GM18507 (cell line): ENCODE data around the gene SLC1A2.

Experiments
- DNase-seq: peaks from one replicate; pipeline ENCODE4 v3.0.0; 2011; ENCODE audit warnings: low read depth; ENCODE audit not compliant: insufficient read length; ENCODE audit errors: extremely low spot score
- FAIRE-seq: peaks from 2 replicates; lab custom pipeline; 2011; peaks lifted over from hg19 to GRCh38; lab: Jason Lieb, UNC

The SLC1A2 gene

GRCh38 chr11:35313760-35314153 is 105.6 kb downstream of the SLC1A2 start:
- DNase-seq, result no peak
- FAIRE-seq, result no peak

- peak; percentile 89 for FAIRE-seq
These were observed 106.1 kb downstream of the SLC1A2 start for GRCh38 chr11:35313066-35313759.

GRCh38 chr11:35311331-35311730 is 108.0 kb downstream of the SLC1A2 start:
- FAIRE-seq (no peak), DNase-seq (no peak)

More at GRCh38 chr11:35313066-35313759, 106.1 kb downstream of the SLC1A2 start:
- DNase-seq, result peak; percentile 55

- FAIRE-seq (no peak), DNase-seq (no peak)
These were observed 111.2 kb downstream of the SLC1A2 start for GRCh38 chr11:35308157-35308556.

- DNase-seq, result no peak
- no peak for FAIRE-seq
These were observed 112.1 kb downstream of the SLC1A2 start for GRCh38 chr11:35307221-35307621.

GRCh38 chr11:35305670-35306382 is 113.5 kb downstream of the SLC1A2 start:
- DNase-seq, result peak; percentile 44
- FAIRE-seq, result peak; percentile 66

GRCh38 chr11:35304900-35305460 is 114.4 kb downstream of the SLC1A2 start:
- DNase-seq (no peak), FAIRE-seq (no peak)

GRCh38 chr11:35304386-35304775 is 115.0 kb downstream of the SLC1A2 start:
- DNase-seq, result no peak
- FAIRE-seq, result no peak

GRCh38 chr11:35303596-35304385 is 115.6 kb downstream of the SLC1A2 start:
- no peak for DNase-seq
- FAIRE-seq, result no peak

GRCh38 chr11:35302398-35302797 is 117.0 kb downstream of the SLC1A2 start:
- FAIRE-seq (no peak), DNase-seq (no peak)

- DNase-seq (no peak), FAIRE-seq (no peak)
These were observed 121.0 kb downstream of the SLC1A2 start for GRCh38 chr11:35298369-35298768.

- no peak for FAIRE-seq
- no peak for DNase-seq
These were observed 123.6 kb downstream of the SLC1A2 start for GRCh38 chr11:35295751-35296150.

- DNase-seq, result no peak
- no peak for FAIRE-seq
These were observed 125.7 kb downstream of the SLC1A2 start for GRCh38 chr11:35293699-35294098.

- DNase-seq, result no peak
- FAIRE-seq, result peak; percentile 66
These were observed 126.3 kb downstream of the SLC1A2 start for GRCh38 chr11:35293035-35293434.

GRCh38 chr11:35292279-35292678 is 127.1 kb downstream of the SLC1A2 start:
- FAIRE-seq, result no peak
- no peak for DNase-seq

GRCh38 chr11:35290876-35291275 is 128.5 kb downstream of the SLC1A2 start:
- no peak for FAIRE-seq
- DNase-seq, result no peak

GRCh38 chr11:35289821-35290220 is 129.5 kb downstream of the SLC1A2 start:
- FAIRE-seq, result no peak

GRCh38 chr11:35288817-35289541 is 130.4 kb downstream of the SLC1A2 start:
- no peak for DNase-seq
- peak; percentile 64 for FAIRE-seq

More at GRCh38 chr11:35289821-35290220, 129.5 kb downstream of the SLC1A2 start:
- no peak for DNase-seq

GRCh38 chr11:35288309-35288708 is 131.0 kb downstream of the SLC1A2 start:
- no peak for FAIRE-seq
- DNase-seq, result no peak
